H1 (cell line): Measurements from ENCODE around the gene EXOSC5. TPM values are rescaled to one million over a fixed set of nuclear protein-coding genes. Genes with fewer than 3 reads are reported as not detected.

Experiments
- CTCF ChIA-PET: fragments of 300-600 bp; sonication (Branson Sonifier 250); formaldehyde crosslinking; loops from one replicate; lab custom pipeline; 2021; ENCODE audit not compliant: partially characterized antibody; lab: Charles Lee
- POLR2A ChIA-PET: fragments of 300-600 bp; sonication (Branson Sonifier 250); formaldehyde crosslinking; loops from one replicate; lab custom pipeline; 2021; ENCODE audit warnings: inconsistent platforms; ENCODE audit not compliant: partially characterized antibody; lab: Charles Lee
- DNase-seq, 2 experiments: peaks; one replicate each; pipeline versions ENCODE4 v3.0.0 to v3.0.0-alpha.2; 2010 to 2022; ENCODE audit warnings: low spot score in 2 of 2, low read depth in 1 of 2, mixed read lengths in 1 of 2
- FAIRE-seq: peaks from 2 replicates; lab custom pipeline; 2011; peaks lifted over from hg19 to GRCh38; lab: Jason Lieb, UNC
- H2AFZ ChIP-seq: 2 replicates; pipeline ENCODE4 v1.8.1; 2012; ENCODE audit warnings: low read length, inconsistent platforms
- H2AK5ac ChIP-seq: 2 replicates; pipeline ENCODE4 v1.6.1; 2013; ENCODE audit warnings: low read depth, low read length
- H2BK120ac ChIP-seq: replicated peaks from 2 replicates; pipeline ENCODE3; 2013; ENCODE audit warnings: low read depth, low read length, inconsistent platforms
- H2BK12ac ChIP-seq: 2 replicates; pipeline ENCODE4 v1.6.1; 2013; ENCODE audit warnings: low read depth, low read length
- H2BK15ac ChIP-seq: 2 replicates; pipeline ENCODE4 v1.6.1; 2013; ENCODE audit warnings: low read length
- H2BK20ac ChIP-seq: 2 replicates; pipeline ENCODE4 v1.6.1; 2013; ENCODE audit warnings: low read length
- H2BK5ac ChIP-seq: 2 replicates; pipeline ENCODE4 v1.6.1; 2013; ENCODE audit warnings: low read depth, low read length
- H3K14ac ChIP-seq: 2 replicates; pipeline ENCODE4 v1.6.1; 2013; ENCODE audit warnings: inconsistent platforms; ENCODE audit not compliant: insufficient read length
- H3K18ac ChIP-seq: 2 replicates; pipeline ENCODE4 v1.6.1; 2013; ENCODE audit warnings: low read length; ENCODE audit errors: extremely low read depth
- H3K23ac ChIP-seq: 2 replicates; pipeline ENCODE4 v1.6.1; 2013; ENCODE audit warnings: inconsistent platforms; ENCODE audit not compliant: insufficient read length
- H3K23me2 ChIP-seq: 2 replicates; pipeline ENCODE4 v1.6.1; 2013; ENCODE audit warnings: low read depth, low read length
- H3K27ac ChIP-seq: 2 replicates; pipeline ENCODE4 v1.6.1; 2011; ENCODE audit warnings: low read depth, low read length, inconsistent platforms
- H3K27me3 ChIP-seq, 4 experiments: replicated peaks in 1 of 4; 1 replicate in 1 of 4; 2 replicates in 3 of 4; pipeline versions ENCODE4 v1.6.1 to v1.8.1; 2011 to 2013; ENCODE audit warnings: low read length in 3 of 4, mild to moderate bottlenecking in 3 of 4, inconsistent platforms in 2 of 4, mixed read lengths in 2 of 4, moderate library complexity in 1 of 4; ENCODE audit not compliant: control insufficient read depth in 3 of 4, insufficient read depth in 3 of 4; ENCODE audit errors: extremely low read depth in 1 of 4
- H3K36me3 ChIP-seq, 4 experiments: 2 replicates each; pipeline versions ENCODE4 v1.6.1 to v1.8.1; 2011 to 2013; ENCODE audit warnings: mild to moderate bottlenecking in 4 of 4, low read length in 3 of 4, moderate library complexity in 2 of 4, control low read depth in 1 of 4, inconsistent platforms in 1 of 4; ENCODE audit not compliant: insufficient read depth in 4 of 4, control insufficient read depth in 2 of 4
- H3K4ac ChIP-seq: replicated peaks from 2 replicates; pipeline ENCODE3; 2013; ENCODE audit warnings: low read length, low read depth, mixed read lengths, inconsistent platforms; ENCODE audit not compliant: insufficient read length
- H3K4me1 ChIP-seq, 4 experiments: replicated peaks in 1 of 4; 1 replicate in 1 of 4; 2 replicates in 3 of 4; pipeline versions ENCODE4 v1.6.1 to v1.8.1; 2011 to 2013; ENCODE audit warnings: low read length in 3 of 4, inconsistent platforms in 2 of 4, mixed read lengths in 1 of 4; ENCODE audit not compliant: insufficient read depth in 4 of 4, control insufficient read depth in 3 of 4
- H3K4me2 ChIP-seq, 2 experiments: 2 replicates each; pipeline versions ENCODE4 v1.6.1 to v1.8.1; 2011 to 2013; ENCODE audit warnings: low read depth in 2 of 2, low read length in 2 of 2, control low read depth in 1 of 2, inconsistent platforms in 1 of 2, mild to moderate bottlenecking in 1 of 2; ENCODE audit not compliant: insufficient read depth in 1 of 2
- H3K4me3 ChIP-seq, 4 experiments: fragments of 200-600, 300-600 bp in 1 of 4; sonication (generic), shearing (Covaris generic), sonication (Bioruptor Twin) in 1 of 4; 2 replicates each; pipeline versions ENCODE4 v1.5.1 to v1.8.1; 2011 to 2016; ENCODE audit warnings: low read length in 4 of 4, low read depth in 3 of 4, control low read depth in 2 of 4, inconsistent platforms in 2 of 4, mild to moderate bottlenecking in 2 of 4, mixed read lengths in 1 of 4, moderate library complexity in 1 of 4; ENCODE audit not compliant: insufficient read depth in 2 of 4; ENCODE audit errors: extremely low read depth in 1 of 4
- H3K56ac ChIP-seq: replicated peaks from 2 replicates; pipeline ENCODE3; 2013; ENCODE audit warnings: low read depth, mild to moderate bottlenecking, mixed read lengths, low read length, inconsistent platforms; ENCODE audit not compliant: insufficient read length
- H3K79me1 ChIP-seq: 2 replicates; pipeline ENCODE4 v1.6.1; 2013; ENCODE audit warnings: low read depth, low read length, control low read depth
- H3K79me2 ChIP-seq, 2 experiments: 2 replicates each; pipeline versions ENCODE4 v1.6.1 to v1.8.1; 2012 to 2013; ENCODE audit warnings: low read length in 2 of 2, mild to moderate bottlenecking in 2 of 2, inconsistent platforms in 1 of 2; ENCODE audit not compliant: insufficient read depth in 2 of 2, control insufficient read depth in 1 of 2
- H3K9ac ChIP-seq, 4 experiments: replicated peaks in 1 of 4; 1 replicate in 1 of 4; 2 replicates in 3 of 4; pipeline versions ENCODE4 v1.6.1 to v1.8.1; 2011 to 2013; ENCODE audit warnings: low read depth in 3 of 4, low read length in 3 of 4, control low read depth in 2 of 4, mild to moderate bottlenecking in 2 of 4, moderate library complexity in 2 of 4, inconsistent platforms in 1 of 4; ENCODE audit errors: extremely low read depth in 1 of 4
- H3K9me3 ChIP-seq, 2 experiments: 2 replicates each; pipeline versions ENCODE4 v1.6.1 to v1.8.1; 2012 to 2013; ENCODE audit warnings: mild to moderate bottlenecking in 2 of 2, moderate library complexity in 2 of 2, control low read depth in 1 of 2, inconsistent platforms in 1 of 2, low read depth in 1 of 2, low read length in 1 of 2, mixed read lengths in 1 of 2; ENCODE audit not compliant: insufficient read depth in 2 of 2
- H4K20me1 ChIP-seq, 2 experiments: replicated peaks in 1 of 2; 2 replicates each; pipeline versions ENCODE3 to v1.8.1; 2011 to 2013; ENCODE audit warnings: inconsistent platforms in 2 of 2, low read length in 2 of 2, mild to moderate bottlenecking in 1 of 2; ENCODE audit not compliant: insufficient read depth in 2 of 2, control insufficient read depth in 1 of 2
- H4K5ac ChIP-seq: 2 replicates; pipeline ENCODE4 v1.6.1; 2013; ENCODE audit warnings: low read length, low read depth, mixed read lengths, inconsistent platforms; ENCODE audit not compliant: insufficient read length
- H4K8ac ChIP-seq: 2 replicates; pipeline ENCODE4 v1.8.0; 2013; ENCODE audit warnings: mild to moderate bottlenecking, moderate library complexity, low read length, inconsistent platforms; ENCODE audit not compliant: insufficient read depth; ENCODE audit errors: extremely low read depth
- H4K91ac ChIP-seq: replicated peaks from 2 replicates; pipeline ENCODE3; 2013; ENCODE audit warnings: low read length, mixed read lengths, inconsistent platforms; ENCODE audit not compliant: insufficient read length
- ASH2L ChIP-seq: fragments of 200-600, 300-600 bp; sonication (generic); IDR thresholded peaks from one replicate; pipeline ENCODE4 v1.7.1; 2017; ENCODE audit warnings: low read length
- BCL11A ChIP-seq, 2 experiments: IDR thresholded peaks; one replicate each; pipeline ENCODE4 v1.6.1; 2011; ENCODE audit warnings: low read depth in 2 of 2, low read length in 2 of 2, mild to moderate bottlenecking in 2 of 2
- CBX5 ChIP-seq: fragments of 300-800, 300-1000 bp; sonication (generic); IDR thresholded peaks from 2 replicates; pipeline ENCODE4 v1.7.1; 2016; ENCODE audit warnings: antibody characterized with exemption, low read length, low read depth
- CHD1 ChIP-seq: IDR thresholded peaks from 2 replicates; pipeline ENCODE4 v1.6.1; 2012; ENCODE audit warnings: low read depth, low read length, improper control_type of control experiment
- CHD2 ChIP-seq: IDR thresholded peaks from 2 replicates; pipeline ENCODE4 v1.6.1; 2012; ENCODE audit warnings: low read length, improper control_type of control experiment
- EGR1 ChIP-seq: IDR thresholded peaks from 2 replicates; pipeline ENCODE4 v1.6.1; 2011; ENCODE audit warnings: low read depth, low read length, borderline replicate concordance
- FOSL1 ChIP-seq: IDR thresholded peaks from 2 replicates; pipeline ENCODE4 v1.6.1; 2011; ENCODE audit warnings: mild to moderate bottlenecking, low read depth, low read length, moderate library complexity; ENCODE audit not compliant: insufficient read depth
- GTF2F1 ChIP-seq: IDR thresholded peaks from 2 replicates; pipeline ENCODE4 v1.6.1; 2012; ENCODE audit warnings: low read depth, low read length, improper control_type of control experiment, borderline replicate concordance
- HDAC2 ChIP-seq, 2 experiments: fragments of 300-600 bp in 1 of 2; sonication (generic) in 1 of 2; IDR thresholded peaks; 2 replicates each; pipeline ENCODE4 v1.6.1; 2011 to 2012; ENCODE audit warnings: low read depth in 2 of 2, low read length in 2 of 2, mild to moderate bottlenecking in 2 of 2, moderate library complexity in 2 of 2, borderline replicate concordance in 1 of 2, inconsistent platforms in 1 of 2
- MAFK ChIP-seq: IDR thresholded peaks from 2 replicates; pipeline ENCODE4 v1.6.1; 2012; ENCODE audit warnings: low read depth, mild to moderate bottlenecking, improper control_type of control experiment, low read length
- POLR2A ChIP-seq, 2 experiments: IDR thresholded peaks; 1 replicate in 1 of 2; 2 replicates in 1 of 2; pipeline ENCODE4 v1.6.1; 2011; ENCODE audit warnings: low read depth in 2 of 2, low read length in 2 of 2, mild to moderate bottlenecking in 2 of 2; ENCODE audit errors: control extremely low read depth in 1 of 2
- RAD21 ChIP-seq, 2 experiments: IDR thresholded peaks in 1 of 2; conservative IDR thresholded peaks in 1 of 2; 2 replicates each; pipeline ENCODE4 v1.6.1; 2011; ENCODE audit warnings: low read depth in 2 of 2, low read length in 2 of 2, improper control_type of control experiment in 1 of 2, inconsistent platforms in 1 of 2, mild to moderate bottlenecking in 1 of 2, moderate library complexity in 1 of 2
- RBBP5 ChIP-seq: IDR thresholded peaks from 2 replicates; pipeline ENCODE4 v1.7.1; 2012; ENCODE audit warnings: low read depth, mild to moderate bottlenecking, inconsistent platforms, low read length, moderate library complexity, borderline replicate concordance
- RXRA ChIP-seq: IDR thresholded peaks from 2 replicates; pipeline ENCODE4 v1.6.1; 2011; ENCODE audit warnings: low read depth, mild to moderate bottlenecking, low read length, moderate library complexity; ENCODE audit not compliant: insufficient read depth
- SP4 ChIP-seq: IDR thresholded peaks from 2 replicates; pipeline ENCODE4 v1.6.1; 2012; ENCODE audit warnings: low read length, inconsistent platforms
- WGBS, 2 experiments: shearing (Covaris generic) in 1 of 2; methylation state at CpG; one replicate each; pipeline versions ENCODE4 v1.1.6 to v1.1.7; 2013 to 2015; ENCODE audit warnings: low lambda C conversion rate in 2 of 2, mixed read lengths in 2 of 2, inconsistent platforms in 1 of 2, low coverage in 1 of 2, missing lambda C conversion rate in 1 of 2; ENCODE audit not compliant: insufficient replicate concordance in 2 of 2, insufficient coverage in 1 of 2, insufficient read length in 1 of 2; ENCODE audit errors: extremely low coverage in 1 of 2, missing lambda C conversion rate in 1 of 2; 5-methylcytosine and 5-hydroxymethylcytosine counted together
- polyA plus RNA-seq, 7 experiments: library from polyadenylated mRNA; depleted of rRNA in 3 of 7; stranded (reverse) in 5 of 7; unstranded in 2 of 7; fragments of >200 nt in 5 of 7; fragments of 200-250 nt in 2 of 7; gene quantifications; 1 replicate in 5 of 7; 2 replicates in 1 of 7; 4 replicates in 1 of 7; pipeline versions ENCODE4 v1.2.1 to v1.2.3, GENCODE V29; 2011 to 2013; ENCODE audit warnings: missing spikeins in 2 of 7, mixed read lengths in 2 of 7
- total RNA-seq: library from RNA; stranded (reverse); fragmentation: NEBNext Ultra II Directional; extraction: Animal tissue kit (Norgen Biotek cat#: 25700); gene quantifications from 2 replicates; pipeline ENCODE4 v1.2.1, GENCODE V29; 2021

EXOSC5 gene
- total and polyA plus RNA-seq, 2 of the 8 experiments (the other 6 are each of a cell fraction or from before 2014, with no cell fraction given): 56.2 to 92.8 TPM

- Histone ChIP-seq H2BK20ac (no peak overlapping the region), H2BK12ac (no peak overlapping the region), H2BK120ac (no peak overlapping the region), H3K18ac (no peak overlapping the region), H2AFZ (no peak overlapping the region), H3K27ac (no peak overlapping the region), H2BK5ac (no peak overlapping the region), H3K4me1 (peaks cover 0 to 18% (median 4%) of the 10 kb centered on the region in 4 experiments; a peak in 5 of 7 replicates), H3K79me2 (no peaks in the 10 kb centered on the region), H3K9ac (no peak overlapping the region), H3K4me3 (no peak overlapping the region), H3K23ac (no peak overlapping the region), H4K20me1 (peaks cover 0 to 15% of the 10 kb centered on the region in 2 experiments), H3K79me1 (no peaks in the 10 kb centered on the region), H2BK15ac (no peak overlapping the region), H3K27me3 (no peaks in the 10 kb centered on the region), H4K8ac (no peak overlapping the region), H3K56ac (no peak overlapping the region), H3K9me3 (no peaks in the 10 kb centered on the region), H3K23me2 (peaks cover 13% of the 10 kb centered on the region), H4K5ac (no peak overlapping the region), H4K91ac (no peak overlapping the region), H3K4ac (no peak overlapping the region), H2AK5ac (no peak overlapping the region), H3K14ac (no peak overlapping the region), H3K36me3 (peaks cover 9 to 20% (median 18%) of the 10 kb centered on the region in 4 experiments; a peak in 7 of 8 replicates), H3K4me2 (no peak overlapping the region)
- DNase-seq: no peak
- 82% methylated on average over 6 of the region's 6 CpGs; no CpG with 5 or more reads in 1 of the 2 experiments for WGBS, 2 experiments
- POLR2A ChIA-PET: interaction anchor here (1.1 to 1.7 kb wide), 6 partner anchors 9 to 165 kb away, joined by 3 to 12 read pairs (median 4); partner anchors contain the start of genes B9D2 and DMAC2
- no peak for FAIRE-seq
- CTCF ChIA-PET: interaction anchor here (0.6 to 4.1 kb wide), 14 partner anchors 8 to 606 kb away, joined by 3 to 21 read pairs (median 4); partner anchors contain the start of gene DMAC2
- no peak for TF ChIP-seq HDAC2 (IDR thresholded peaks at IDR 0.05; ENCODE audit: borderline replicate concordance in 1 of 2, low read depth in 2 of 2, low read length in 2 of 2)
- no peak for TF ChIP-seq RXRA
- TF ChIP-seq BCL11A (IDR thresholded peaks at IDR 0.05; ENCODE audit: low read depth in 2 of 2, low read length in 2 of 2): no peak
- TF ChIP-seq GTF2F1: no peak
- TF ChIP-seq CHD2: no peak
- no peak for TF ChIP-seq FOSL1
- TF ChIP-seq SP4: no peak
- TF ChIP-seq POLR2A (IDR thresholded peaks at IDR 0.05; ENCODE audit: control extremely low read depth in 1 of 2, low read depth in 2 of 2, low read length in 2 of 2): no peak
- TF ChIP-seq EGR1: no peak
- no peak for TF ChIP-seq RBBP5
- TF ChIP-seq MAFK: no peak
- TF ChIP-seq RAD21 (IDR thresholded peaks at IDR 0.05 in 1 of 2, conservative IDR thresholded peaks at IDR 0.05 in 1 of 2; ENCODE audit: low read depth in 2 of 2, low read length in 2 of 2): no peak
- TF ChIP-seq CBX5: no peak
- no peak for TF ChIP-seq CHD1
- TF ChIP-seq ASH2L: no peak
Measured at GRCh38 chr19:41430922-41431321, 33.8 kb upstream of the EXOSC5 start.
